ENCODE results near the gene POU2F2. TPM values are rescaled to one million over a fixed set of nuclear protein-coding genes. Genes with fewer than 3 reads are reported as not detected.

The POU2F2 gene
- total RNA-seq, 1 experiment from 2014 or later, result 2.9 TPM

DNA sequence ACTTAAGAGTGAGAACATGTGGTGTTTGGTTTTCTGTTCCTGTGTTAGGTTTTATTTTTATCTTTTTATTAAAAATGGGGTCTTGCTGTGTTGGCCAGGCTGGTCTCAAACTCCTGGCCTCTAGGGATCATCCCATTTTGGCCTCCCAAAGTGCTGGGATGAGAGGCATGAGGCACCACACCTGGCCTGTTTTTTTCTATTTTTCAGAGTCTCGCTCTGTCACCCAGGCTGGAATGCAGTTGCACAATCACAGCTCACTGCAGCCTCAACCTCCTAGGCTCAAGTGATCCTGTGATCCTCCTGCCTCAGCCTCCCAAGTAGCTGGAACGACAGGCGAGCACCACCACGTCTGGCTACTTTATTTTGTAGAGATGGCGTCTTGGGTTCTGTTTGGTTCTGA lies 48.7 kb downstream of the POU2F2 start:
- CTCF ChIA-PET, result no interaction called here

DNA sequence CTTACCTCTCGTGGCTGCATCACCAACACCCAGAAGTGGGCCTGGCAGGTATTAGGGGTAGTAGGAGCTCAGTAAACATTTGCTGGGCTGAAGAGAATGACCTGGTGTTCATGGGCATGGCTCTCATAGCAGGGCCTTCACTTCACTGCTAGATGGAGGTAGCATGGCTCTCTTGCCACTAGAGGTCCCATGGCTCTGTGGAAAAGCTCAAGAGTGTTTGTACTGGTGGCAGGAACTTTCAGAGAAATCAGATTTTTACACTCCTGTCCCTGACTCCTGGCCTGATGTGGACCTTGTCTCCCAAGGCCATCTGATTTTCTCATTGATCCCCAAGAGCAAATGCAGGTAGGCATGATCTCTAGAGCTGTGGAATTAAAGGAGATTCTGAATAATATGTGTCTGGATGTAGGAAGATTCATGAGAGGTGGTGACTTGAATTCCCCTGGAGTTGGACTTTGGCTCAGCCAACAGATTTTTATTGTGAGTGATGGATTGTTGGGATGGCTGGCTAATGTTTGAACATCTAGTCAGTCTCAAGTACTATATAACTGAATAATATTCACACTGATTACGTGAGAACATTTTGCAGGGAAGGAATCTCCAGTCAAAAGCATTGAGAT lies 50.6 kb downstream of the POU2F2 start:
- H2AFZ ChIP-seq, result no peak overlapping the region
- peaks cover 43% of the 10 kb centered on the region for H3F3A ChIP-seq (ENCODE audit: insufficient read depth, low read depth)
- no peak overlapping the region for H3K27ac ChIP-seq
- no peak overlapping the region for H3K4me2 ChIP-seq
- no peak overlapping the region for H3K4me3 ChIP-seq
- peaks cover 6% of the 10 kb centered on the region; the same call in 1 of the 2 replicates for H3K36me3 ChIP-seq (ENCODE audit: low read depth)
- no peaks in the 10 kb centered on the region for H3K9me3 ChIP-seq (ENCODE audit: insufficient read depth, low read depth)
- no peaks in the 10 kb centered on the region for H3K9me2 ChIP-seq (ENCODE audit: insufficient read depth)
- peaks cover 46% of the 10 kb centered on the region for H4K20me1 ChIP-seq (ENCODE audit: insufficient read depth)
- peaks cover 45% of the 10 kb centered on the region for H3K79me2 ChIP-seq (ENCODE audit: low read depth)
- H3K4me1 ChIP-seq (replicated peaks; ENCODE audit: insufficient read depth), result peaks cover 14% of the 10 kb centered on the region
- no peak for DNase-seq
- ChIA-PET CTCF (interaction anchor here (0.6 kb wide), 1 partner anchor 10 kb away, joined by 3 read pairs; no protein-coding TSS in a partner anchor), POLR2A (ENCODE audit: unreplicated experiment) (interaction anchor here (0.6 kb wide), 1 partner anchor 488 kb away, joined by 4 read pairs; no protein-coding TSS in a partner anchor)
- H3K27me3 ChIP-seq (ENCODE audit: insufficient read depth, low read depth), result no peaks in the 10 kb centered on the region
- TF ChIP-seq, protein P1, sequence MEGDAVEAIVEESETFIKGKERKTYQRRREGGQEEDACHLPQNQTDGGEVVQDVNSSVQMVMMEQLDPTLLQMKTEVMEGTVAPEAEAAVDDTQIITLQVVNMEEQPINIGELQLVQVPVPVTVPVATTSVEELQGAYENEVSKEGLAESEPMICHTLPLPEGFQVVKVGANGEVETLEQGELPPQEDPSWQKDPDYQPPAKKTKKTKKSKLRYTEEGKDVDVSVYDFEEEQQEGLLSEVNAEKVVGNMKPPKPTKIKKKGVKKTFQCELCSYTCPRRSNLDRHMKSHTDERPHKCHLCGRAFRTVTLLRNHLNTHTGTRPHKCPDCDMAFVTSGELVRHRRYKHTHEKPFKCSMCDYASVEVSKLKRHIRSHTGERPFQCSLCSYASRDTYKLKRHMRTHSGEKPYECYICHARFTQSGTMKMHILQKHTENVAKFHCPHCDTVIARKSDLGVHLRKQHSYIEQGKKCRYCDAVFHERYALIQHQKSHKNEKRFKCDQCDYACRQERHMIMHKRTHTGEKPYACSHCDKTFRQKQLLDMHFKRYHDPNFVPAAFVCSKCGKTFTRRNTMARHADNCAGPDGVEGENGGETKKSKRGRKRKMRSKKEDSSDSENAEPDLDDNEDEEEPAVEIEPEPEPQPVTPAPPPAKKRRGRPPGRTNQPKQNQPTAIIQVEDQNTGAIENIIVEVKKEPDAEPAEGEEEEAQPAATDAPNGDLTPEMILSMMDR (conservative IDR thresholded peaks at IDR 0.05), result peak; percentile 62
- TF ChIP-seq EZH2 (IDR thresholded peaks at IDR 0.05; ENCODE audit: low read depth), result no peak
- BruUV-seq (replicated peaks), result no TSS peak
- intact Hi-C loops (cut with micrococcal nuclease; ENCODE audit: unreplicated experiment), result no loop called here

More for the DNA sequence above, 48.7 kb downstream of the POU2F2 start:
- POLR2A ChIA-PET (ENCODE audit: unreplicated experiment), result no interaction called here
- Histone ChIP-seq H3K9me2 (ENCODE audit: insufficient read depth) (no peaks in the 10 kb centered on the region), H2AFZ (no peak overlapping the region), H3F3A (ENCODE audit: insufficient read depth, low read depth) (peaks cover 37% of the 10 kb centered on the region), H3K79me2 (ENCODE audit: low read depth) (peaks cover 26% of the 10 kb centered on the region), H3K27me3 (ENCODE audit: insufficient read depth, low read depth) (no peaks in the 10 kb centered on the region), H3K4me2 (no peak overlapping the region), H3K4me3 (no peak overlapping the region), H3K9me3 (ENCODE audit: insufficient read depth, low read depth) (no peaks in the 10 kb centered on the region), H3K4me1 (replicated peaks; ENCODE audit: insufficient read depth) (0 out of 2 replicates have a peak, but pooled peaks cover 6% of the 10 kb centered on the region), H3K36me3 (ENCODE audit: low read depth) (peaks cover 6% of the 10 kb centered on the region; the same call in 1 of the 2 replicates), H4K20me1 (ENCODE audit: insufficient read depth) (peaks cover 28% of the 10 kb centered on the region), H3K27ac (no peak overlapping the region)
- TF ChIP-seq EZH2 (IDR thresholded peaks at IDR 0.05; ENCODE audit: low read depth), result no peak
- TF ChIP-seq, protein P1 (conservative IDR thresholded peaks at IDR 0.05), result no peak
- intact Hi-C loops (cut with micrococcal nuclease; ENCODE audit: unreplicated experiment), result no loop called here
- no TSS peak for BruUV-seq (replicated peaks)
- no peak for DNase-seq

DNA sequence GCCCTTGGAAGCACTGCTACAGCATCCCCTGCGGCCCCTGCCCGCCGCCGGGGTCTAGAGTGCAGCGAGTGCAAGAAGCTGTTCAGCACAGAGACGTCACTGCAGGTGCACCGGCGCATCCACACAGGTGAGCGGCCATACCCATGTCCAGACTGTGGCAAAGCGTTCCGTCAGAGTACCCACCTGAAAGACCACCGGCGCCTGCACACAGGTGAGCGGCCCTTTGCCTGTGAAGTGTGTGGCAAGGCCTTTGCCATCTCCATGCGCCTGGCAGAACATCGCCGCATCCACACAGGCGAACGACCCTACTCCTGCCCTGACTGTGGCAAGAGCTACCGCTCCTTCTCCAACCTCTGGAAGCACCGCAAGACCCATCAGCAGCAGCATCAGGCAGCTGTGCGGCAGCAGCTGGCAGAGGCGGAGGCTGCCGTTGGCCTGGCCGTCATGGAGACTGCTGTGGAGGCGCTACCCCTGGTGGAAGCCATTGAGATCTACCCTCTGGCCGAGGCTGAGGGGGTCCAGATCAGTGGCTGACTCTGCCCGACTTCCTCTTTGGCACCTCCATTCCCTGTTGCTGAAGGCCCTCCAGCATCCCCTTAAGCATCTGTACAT lies 51.4 kb downstream of the POU2F2 start:
- Histone ChIP-seq H3K4me3 (no peak overlapping the region), H2AFZ (no peak overlapping the region), H4K20me1 (ENCODE audit: insufficient read depth) (peaks cover 48% of the 10 kb centered on the region), H3K79me2 (ENCODE audit: low read depth) (peaks cover 53% of the 10 kb centered on the region), H3K4me2 (no peak overlapping the region), H3F3A (ENCODE audit: insufficient read depth, low read depth) (peaks cover 36% of the 10 kb centered on the region), H3K36me3 (ENCODE audit: low read depth) (peaks cover 6% of the 10 kb centered on the region; the same call in 1 of the 2 replicates), H3K27me3 (ENCODE audit: insufficient read depth, low read depth) (no peaks in the 10 kb centered on the region), H3K9me3 (ENCODE audit: insufficient read depth, low read depth) (no peaks in the 10 kb centered on the region), H3K4me1 (replicated peaks; ENCODE audit: insufficient read depth) (peaks cover 14% of the 10 kb centered on the region), H3K27ac (no peak overlapping the region), H3K9me2 (ENCODE audit: insufficient read depth) (no peaks in the 10 kb centered on the region)
- CTCF ChIA-PET, result no interaction called here
- POLR2A ChIA-PET (ENCODE audit: unreplicated experiment), result no interaction called here
- DNase-seq, result no peak
- intact Hi-C loops (cut with micrococcal nuclease; ENCODE audit: unreplicated experiment), result no loop called here
- TF ChIP-seq EZH2 (IDR thresholded peaks at IDR 0.05; ENCODE audit: low read depth), result no peak
- TF ChIP-seq, protein P1 (conservative IDR thresholded peaks at IDR 0.05), result no peak
- no TSS peak for BruUV-seq (replicated peaks)
